ENCODE results near the gene BACE1. TPM values are rescaled to one million over a fixed set of nuclear protein-coding genes. Genes with fewer than 3 reads are reported as not detected.

BACE1 gene
- total RNA-seq, 1 experiment from 2014 or later: 8.5 TPM

GRCh38 chr11:117238221-117238620, 77.8 kb downstream of the BACE1 start:
- H3K4me3 Mint-ChIP-seq: no peak overlapping the region
- no peak overlapping the region for H3K27ac Mint-ChIP-seq
- ChIA-PET CTCF (no interaction called here), POLR2A (no interaction called here)
- H3K9me3 Mint-ChIP-seq: no peaks in the 10 kb centered on the region
- ATAC-seq (no peak), DNase-seq (ENCODE audit: low spot score) (no peak)
- no peak for TF ChIP-seq ZNF138 (CRISPR knock-in tag; conservative IDR thresholded peaks at IDR 0.05)
- no peak for TF ChIP-seq GRHL2 (CRISPR knock-in tag; IDR thresholded peaks at IDR 0.05; ENCODE audit: insufficient replicate concordance, severe bottlenecking)
- TF ChIP-seq IRF1 (CRISPR knock-in tag; IDR thresholded peaks at IDR 0.05): no peak
- TF ChIP-seq ZNF219 (CRISPR knock-in tag; IDR thresholded peaks at IDR 0.05; ENCODE audit: borderline replicate concordance): no peak
- TF ChIP-seq ZNF281 (CRISPR knock-in tag; IDR thresholded peaks at IDR 0.05): no peak
- TF ChIP-seq SMAD3 (CRISPR knock-in tag; IDR thresholded peaks at IDR 0.05; ENCODE audit: borderline replicate concordance): no peak
- TF ChIP-seq ATF6 (CRISPR knock-in tag; IDR thresholded peaks at IDR 0.05): no peak
- TF ChIP-seq, protein P1, sequence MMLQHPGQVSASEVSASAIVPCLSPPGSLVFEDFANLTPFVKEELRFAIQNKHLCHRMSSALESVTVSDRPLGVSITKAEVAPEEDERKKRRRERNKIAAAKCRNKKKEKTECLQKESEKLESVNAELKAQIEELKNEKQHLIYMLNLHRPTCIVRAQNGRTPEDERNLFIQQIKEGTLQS (CRISPR knock-in tag; conservative IDR thresholded peaks at IDR 0.05): no peak
- no peak for TF ChIP-seq TCF7 (CRISPR knock-in tag; IDR thresholded peaks at IDR 0.05; ENCODE audit: low read depth)
- TF ChIP-seq, protein P2, sequence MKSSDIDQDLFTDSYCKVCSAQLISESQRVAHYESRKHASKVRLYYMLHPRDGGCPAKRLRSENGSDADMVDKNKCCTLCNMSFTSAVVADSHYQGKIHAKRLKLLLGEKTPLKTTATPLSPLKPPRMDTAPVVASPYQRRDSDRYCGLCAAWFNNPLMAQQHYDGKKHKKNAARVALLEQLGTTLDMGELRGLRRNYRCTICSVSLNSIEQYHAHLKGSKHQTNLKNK (CRISPR knock-in tag; IDR thresholded peaks at IDR 0.05): no peak
- no peak for TF ChIP-seq FOXP1 (CRISPR knock-in tag; IDR thresholded peaks at IDR 0.05; ENCODE audit: borderline replicate concordance)
- peaks cover 12% of the 10 kb centered on the region for H3K4me1 Mint-ChIP-seq
- H3K27me3 Mint-ChIP-seq (ENCODE audit: low read depth): no peaks in the 10 kb centered on the region
- H3K36me3 Mint-ChIP-seq: peaks cover 30% of the 10 kb centered on the region

Other genes starting within 250 kb of the BACE1 start
- 26.4 to 34.4 TPM (median 29.6 TPM) in 3 replicates for gene SIK3, start 217.8 kb downstream of the BACE1 start, total RNA-seq (2021)
- 132 to 138 TPM (median 133 TPM) in 3 replicates for gene PAFAH1B2, start 172.0 kb downstream of the BACE1 start, total RNA-seq (2021)
- gene SIDT2, start 137.5 kb downstream of the BACE1 start, total RNA-seq (2021): 20.7 to 27.6 TPM (median 20.9 TPM) in 3 replicates
- 51.1 to 71.5 TPM (median 53.9 TPM) in 3 replicates for gene TAGLN, start 116.9 kb downstream of the BACE1 start, total RNA-seq (2021)
- gene PCSK7, start 84.2 kb downstream of the BACE1 start, total RNA-seq (2021): 39.4 to 48.9 TPM (median 41.9 TPM) in 3 replicates
- gene RNF214, start 83.6 kb downstream of the BACE1 start, total RNA-seq (2021): 35.4 to 45.0 TPM (median 37.8 TPM) in 3 replicates
- 12.2 to 15.7 TPM (median 13.8 TPM) in 3 replicates for gene BACE1-AS, start 24.9 kb downstream of the BACE1 start, total RNA-seq (2021)
- 21.0 to 23.5 TPM (median 21.8 TPM) in 3 replicates for gene CEP164, start 11.6 kb upstream of the BACE1 start, total RNA-seq (2021)

All from WTC11 (cell line).